Retinal pigment epithelial cell (primary cell): ENCODE measurements around the gene ZNF827.

ENCODE experiments used
- DNase-seq: peaks from one replicate; pipeline ENCODE4 v3.0.0-alpha.2; 2010; ENCODE audit warnings: low read depth
- H3K4me3 ChIP-seq: 2 replicates; pipeline ENCODE4 v1.5.1; 2011; ENCODE audit warnings: mild to moderate bottlenecking, low read length, control low read depth, moderate library complexity
- TF ChIP-seq, protein P1 (sequence below): conservative IDR thresholded peaks from 2 replicates; pipeline ENCODE4 v1.5.1; 2011; ENCODE audit warnings: low read depth, low read length, control low read depth, inconsistent platforms

Gene ZNF827

DNA sequence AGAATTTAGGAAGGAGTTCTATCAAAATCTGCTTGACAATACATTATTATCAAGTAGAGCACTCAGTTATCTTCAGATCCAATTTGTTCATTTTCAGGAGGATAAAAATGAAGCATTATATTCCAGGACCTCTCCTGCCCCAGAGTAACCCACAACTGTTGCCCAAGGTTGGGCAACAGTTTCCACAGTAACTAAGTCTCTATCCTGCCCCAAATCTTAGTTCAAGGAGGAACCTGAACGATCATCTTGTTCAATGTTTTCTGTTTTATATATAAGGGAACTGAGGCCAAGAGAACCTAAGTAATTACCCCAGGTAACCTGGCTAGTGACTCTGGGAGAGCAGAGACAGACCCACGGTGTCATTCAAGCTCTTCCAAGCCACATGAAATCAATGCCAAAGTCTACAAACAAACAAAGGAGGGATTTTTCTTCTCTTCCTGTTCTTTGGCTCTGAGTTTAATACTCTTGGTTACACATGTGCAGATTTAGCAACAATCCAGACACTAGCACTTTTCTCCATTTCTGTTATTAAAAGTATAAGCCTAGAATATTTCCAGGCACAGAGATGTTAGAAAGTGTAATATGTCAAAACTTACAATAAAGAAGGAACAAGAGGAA is 153.1 kb downstream of the ZNF827 start:
- no peak for DNase-seq
- TF ChIP-seq, protein P1, sequence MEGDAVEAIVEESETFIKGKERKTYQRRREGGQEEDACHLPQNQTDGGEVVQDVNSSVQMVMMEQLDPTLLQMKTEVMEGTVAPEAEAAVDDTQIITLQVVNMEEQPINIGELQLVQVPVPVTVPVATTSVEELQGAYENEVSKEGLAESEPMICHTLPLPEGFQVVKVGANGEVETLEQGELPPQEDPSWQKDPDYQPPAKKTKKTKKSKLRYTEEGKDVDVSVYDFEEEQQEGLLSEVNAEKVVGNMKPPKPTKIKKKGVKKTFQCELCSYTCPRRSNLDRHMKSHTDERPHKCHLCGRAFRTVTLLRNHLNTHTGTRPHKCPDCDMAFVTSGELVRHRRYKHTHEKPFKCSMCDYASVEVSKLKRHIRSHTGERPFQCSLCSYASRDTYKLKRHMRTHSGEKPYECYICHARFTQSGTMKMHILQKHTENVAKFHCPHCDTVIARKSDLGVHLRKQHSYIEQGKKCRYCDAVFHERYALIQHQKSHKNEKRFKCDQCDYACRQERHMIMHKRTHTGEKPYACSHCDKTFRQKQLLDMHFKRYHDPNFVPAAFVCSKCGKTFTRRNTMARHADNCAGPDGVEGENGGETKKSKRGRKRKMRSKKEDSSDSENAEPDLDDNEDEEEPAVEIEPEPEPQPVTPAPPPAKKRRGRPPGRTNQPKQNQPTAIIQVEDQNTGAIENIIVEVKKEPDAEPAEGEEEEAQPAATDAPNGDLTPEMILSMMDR = no peak
- no peak overlapping the region for H3K4me3 ChIP-seq

DNA sequence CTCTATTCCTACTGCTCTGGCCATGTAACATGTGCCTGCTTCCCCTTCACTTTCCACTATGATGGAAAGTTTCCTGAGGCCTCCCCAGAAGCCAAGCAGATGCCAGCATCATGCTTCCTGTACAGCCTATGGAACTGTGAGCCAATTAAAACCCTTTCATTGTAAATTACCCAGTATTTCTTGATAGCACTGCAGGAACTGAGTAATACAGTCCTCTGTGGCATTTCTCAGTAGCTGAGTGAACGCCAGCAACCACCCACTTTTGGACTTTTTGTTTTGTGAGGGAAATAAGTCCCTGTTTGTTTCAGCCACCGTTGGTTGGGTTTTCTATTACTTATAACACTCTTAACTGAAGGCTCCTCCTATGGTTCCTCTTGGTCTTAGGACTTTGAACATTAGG is 154.6 kb downstream of the ZNF827 start:
- TF ChIP-seq, protein P1 = no peak
- no peak for DNase-seq
- no peak overlapping the region for H3K4me3 ChIP-seq

DNA sequence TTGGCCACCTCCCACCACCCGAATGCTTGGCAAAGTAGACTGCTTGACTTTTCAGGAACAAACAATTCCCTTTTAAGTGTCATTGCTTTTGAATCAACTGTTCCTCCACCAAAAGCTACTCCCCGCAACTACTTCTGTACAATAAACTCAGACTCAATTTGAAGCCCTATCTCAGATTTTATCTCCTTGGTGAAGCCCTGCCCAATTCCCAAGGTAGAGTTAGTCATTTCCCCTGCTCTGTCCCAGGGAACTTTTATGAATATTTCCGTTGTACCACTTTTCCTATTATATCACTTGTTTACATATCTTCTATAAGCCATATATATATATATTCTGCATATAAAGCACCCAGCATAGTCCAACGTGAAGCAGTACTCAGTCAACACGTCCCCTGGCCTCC is 155.9 kb downstream of the ZNF827 start:
- TF ChIP-seq, protein P1 = no peak
- no peak overlapping the region for H3K4me3 ChIP-seq
- no peak for DNase-seq

DNA sequence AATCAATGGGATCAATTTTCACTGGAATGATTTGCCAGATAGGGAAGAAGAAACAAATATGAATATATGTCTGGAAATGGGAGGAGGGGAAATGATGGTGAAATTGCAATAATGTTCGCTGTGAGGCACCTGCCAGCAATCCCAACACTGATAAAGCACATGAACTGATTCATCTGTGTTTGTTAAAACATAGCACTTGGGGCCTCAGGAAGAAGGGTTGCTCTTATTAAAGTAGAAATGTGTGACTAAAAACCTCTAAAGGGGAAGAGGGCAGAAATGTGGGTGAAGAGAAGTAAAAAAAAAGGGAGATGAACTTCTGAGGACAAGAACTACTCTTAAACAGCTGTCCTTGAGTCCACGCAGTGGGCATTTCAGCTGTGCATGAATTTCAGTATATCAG is 157.3 kb downstream of the ZNF827 start:
- H3K4me3 ChIP-seq = no peak overlapping the region
- no peak for DNase-seq
- TF ChIP-seq, protein P1 = no peak

DNA sequence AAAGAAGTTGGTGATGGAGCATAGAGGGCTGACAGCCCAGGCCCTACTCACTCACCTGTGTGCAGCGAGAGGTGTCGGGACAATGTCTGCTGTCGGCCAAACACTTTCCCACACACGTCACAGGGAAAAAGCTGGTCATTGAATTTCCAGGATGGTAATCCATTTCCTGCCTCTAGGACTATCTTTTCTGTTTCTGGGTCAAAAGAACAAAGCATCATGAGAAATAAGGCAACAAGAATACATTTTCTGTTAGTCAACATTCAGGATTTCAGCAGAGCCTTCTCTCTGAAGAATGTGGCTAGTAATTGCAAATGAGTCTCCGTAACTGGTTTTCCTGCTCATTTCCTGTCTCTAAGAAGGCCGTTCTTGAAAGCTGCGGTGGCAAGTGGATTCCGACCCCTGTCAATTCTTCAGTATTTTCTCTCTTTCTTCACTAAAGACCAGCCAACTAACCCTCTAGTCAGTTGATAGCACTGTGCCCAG is 159.3 kb downstream of the ZNF827 start:
- H3K4me3 ChIP-seq = no peak overlapping the region
- no peak for DNase-seq
- TF ChIP-seq, protein P1 = no peak

DNA sequence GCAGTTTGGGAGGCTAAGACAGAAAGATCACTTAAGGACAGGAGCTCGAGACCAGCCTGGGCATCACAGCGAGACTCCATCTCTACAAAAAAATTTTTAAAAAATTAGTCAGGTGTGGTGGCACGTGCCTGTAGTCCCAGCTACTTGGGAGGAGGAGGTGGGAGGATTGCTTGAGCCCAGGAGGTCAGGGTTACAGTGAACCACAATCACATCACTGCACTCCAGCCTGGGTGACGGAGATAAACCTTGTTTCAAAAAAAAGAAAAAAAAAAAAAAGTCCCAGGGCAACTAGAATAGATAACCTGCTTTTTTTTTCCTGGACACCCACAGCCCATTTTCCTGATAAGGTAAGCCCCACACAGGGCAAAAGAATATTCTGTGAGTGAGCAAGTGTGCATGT is 162.4 kb downstream of the ZNF827 start:
- no peak for DNase-seq
- TF ChIP-seq, protein P1 = no peak
- H3K4me3 ChIP-seq = no peak overlapping the region

DNA sequence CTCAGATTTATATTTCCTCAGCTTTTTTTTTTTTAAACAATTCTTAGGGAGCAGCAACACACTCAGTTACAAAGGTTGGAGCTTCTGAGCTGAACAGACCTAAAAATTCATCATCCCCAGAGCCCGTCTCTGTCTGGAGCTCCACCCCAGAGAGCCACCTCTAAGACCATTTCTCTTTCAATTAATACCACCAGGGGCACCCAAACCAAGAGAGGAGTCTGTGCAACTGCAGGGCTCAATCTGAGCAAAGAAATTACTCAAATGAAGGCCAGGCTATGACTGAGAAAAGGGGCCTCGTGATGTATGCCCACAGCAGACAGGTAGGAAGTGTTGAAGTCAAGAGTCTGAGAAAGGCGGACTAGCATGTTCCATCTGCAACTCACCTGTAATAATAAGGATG is 163.2 kb downstream of the ZNF827 start:
- H3K4me3 ChIP-seq = no peak overlapping the region
- TF ChIP-seq, protein P1 = no peak
- no peak for DNase-seq
